Stimulated activated CD8-positive, alpha-beta memory T cell treated with anti-CD3 and anti-CD28 coated beads, Interleukin-4, amount 100 ng/mL, for 24 hours (primary cell): ENCODE measurements around the gene STK26.
"Not testable (repeated sequence)": the region's sequence is repeated elsewhere in the genome, so short reads cannot be mapped to it uniquely, and the experiment has no call there.

ENCODE experiments used
- DNase-seq: peaks from one replicate; pipeline ENCODE4 v3.0.0-alpha.2; 2020; ENCODE audit warnings: low read depth

STK26 gene

GRCh38 chrX:132037479-132037993 lies 14.4 kb downstream of the STK26 start:
- no peak for DNase-seq

- DNase-seq: no peak
Measured at GRCh38 chrX:132040066-132040465, 17.0 kb downstream of the STK26 start.

- no peak for DNase-seq
Measured at GRCh38 chrX:132041015-132041414, 17.9 kb downstream of the STK26 start.

GRCh38 chrX:132043977-132044376 lies 20.9 kb downstream of the STK26 start:
- DNase-seq: no peak

GRCh38 chrX:132044953-132045352 lies 21.9 kb downstream of the STK26 start:
- DNase-seq: no peak

GRCh38 chrX:132045456-132045855 lies 22.4 kb downstream of the STK26 start:
- no peak for DNase-seq

- no peak for DNase-seq
Measured at GRCh38 chrX:132046533-132046932, 23.4 kb downstream of the STK26 start.

GRCh38 chrX:132051778-132052177 lies 28.7 kb downstream of the STK26 start:
- not testable (repeated sequence) for DNase-seq

GRCh38 chrX:132058050-132058449 lies 34.9 kb downstream of the STK26 start:
- no peak for DNase-seq

GRCh38 chrX:132058975-132059374 lies 35.9 kb downstream of the STK26 start:
- no peak for DNase-seq

- DNase-seq: no peak
Measured at GRCh38 chrX:132059973-132060540, 37.0 kb downstream of the STK26 start.

- no peak for DNase-seq
Measured at GRCh38 chrX:132063334-132063733, 40.2 kb downstream of the STK26 start.

GRCh38 chrX:132063862-132064261 lies 40.8 kb downstream of the STK26 start:
- no peak for DNase-seq

GRCh38 chrX:132068405-132068804 lies 45.3 kb downstream of the STK26 start:
- no peak for DNase-seq

- no peak for DNase-seq
Measured at GRCh38 chrX:132071254-132071653, 48.2 kb downstream of the STK26 start.

GRCh38 chrX:132077414-132077813 lies 54.3 kb downstream of the STK26 start:
- no peak for DNase-seq

GRCh38 chrX:132077912-132078311 lies 54.8 kb downstream of the STK26 start:
- no peak for DNase-seq

- DNase-seq: no peak
Measured at GRCh38 chrX:132085786-132086185, 62.7 kb downstream of the STK26 start.

GRCh38 chrX:132086672-132087071 lies 63.6 kb downstream of the STK26 start:
- DNase-seq: no peak

GRCh38 chrX:132088864-132089263 lies 65.8 kb downstream of the STK26 start:
- DNase-seq: no peak

GRCh38 chrX:132090403-132091159 lies 67.5 kb downstream of the STK26 start:
- DNase-seq: no peak

- peak; percentile 7 for DNase-seq
Measured at GRCh38 chrX:132092439-132093065, 69.5 kb downstream of the STK26 start.

GRCh38 chrX:132093239-132093860 lies 70.2 kb downstream of the STK26 start:
- DNase-seq: no peak
